DOHH2 (cell line): ENCODE data around the gene ITPR3.

Experiments used
- EZH2phosphoT487 ChIP-seq: fragments of 200-600 bp; sonication (generic); IDR thresholded peaks from 2 replicates; pipeline ENCODE4 v1.6.1; 2017; ENCODE audit warnings: borderline replicate concordance, mild to moderate bottlenecking, antibody characterized with exemption, low read length, moderate library complexity, mixed read lengths
- TF ChIP-seq, protein P1 (sequence below): fragments of 200-600 bp; sonication (generic); IDR thresholded peaks from one replicate; pipeline ENCODE4 v1.5.1; 2014; ENCODE audit warnings: antibody characterized with exemption, mild to moderate bottlenecking, low read depth, low read length; ENCODE audit not compliant: poor library complexity, severe bottlenecking

DNA sequence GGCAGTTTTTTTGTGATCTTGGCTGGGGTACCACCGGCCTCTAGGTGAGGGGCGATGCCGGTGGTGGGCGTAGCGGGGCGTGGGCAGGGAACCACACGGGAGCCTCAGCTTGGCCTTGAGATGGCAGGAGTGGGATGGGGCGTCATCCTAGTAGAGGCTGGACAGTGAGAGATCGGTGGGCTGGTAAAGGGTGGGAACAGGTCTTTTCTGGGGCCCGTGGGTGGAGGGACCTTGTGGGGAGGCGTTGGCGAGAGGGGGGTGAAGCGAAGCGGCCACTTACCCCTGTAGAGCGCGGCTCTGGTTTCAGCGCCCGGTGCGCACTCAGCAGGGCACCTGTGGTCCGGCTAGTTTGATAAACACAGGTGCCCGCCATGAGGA, 12.0 kb downstream of the ITPR3 start:
- no peak for TF ChIP-seq EZH2phosphoT487
- TF ChIP-seq, protein P1, sequence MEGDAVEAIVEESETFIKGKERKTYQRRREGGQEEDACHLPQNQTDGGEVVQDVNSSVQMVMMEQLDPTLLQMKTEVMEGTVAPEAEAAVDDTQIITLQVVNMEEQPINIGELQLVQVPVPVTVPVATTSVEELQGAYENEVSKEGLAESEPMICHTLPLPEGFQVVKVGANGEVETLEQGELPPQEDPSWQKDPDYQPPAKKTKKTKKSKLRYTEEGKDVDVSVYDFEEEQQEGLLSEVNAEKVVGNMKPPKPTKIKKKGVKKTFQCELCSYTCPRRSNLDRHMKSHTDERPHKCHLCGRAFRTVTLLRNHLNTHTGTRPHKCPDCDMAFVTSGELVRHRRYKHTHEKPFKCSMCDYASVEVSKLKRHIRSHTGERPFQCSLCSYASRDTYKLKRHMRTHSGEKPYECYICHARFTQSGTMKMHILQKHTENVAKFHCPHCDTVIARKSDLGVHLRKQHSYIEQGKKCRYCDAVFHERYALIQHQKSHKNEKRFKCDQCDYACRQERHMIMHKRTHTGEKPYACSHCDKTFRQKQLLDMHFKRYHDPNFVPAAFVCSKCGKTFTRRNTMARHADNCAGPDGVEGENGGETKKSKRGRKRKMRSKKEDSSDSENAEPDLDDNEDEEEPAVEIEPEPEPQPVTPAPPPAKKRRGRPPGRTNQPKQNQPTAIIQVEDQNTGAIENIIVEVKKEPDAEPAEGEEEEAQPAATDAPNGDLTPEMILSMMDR = no peak
